ENCODE data around the gene CDC45. TPM values are rescaled to one million over a fixed set of nuclear protein-coding genes. Genes with fewer than 3 reads are reported as not detected.
A peak's percentile ranks its signal among the peaks of the same experiment; 100 is the strongest.

The CDC45 gene
- total RNA-seq, 1 donor from 2014 or later, result 50.7 TPM

GRCh38 chr22:19543970-19544708 is 64.4 kb downstream of the CDC45 start:
- Mint-ChIP-seq H3K36me3 (no peaks in the 10 kb centered on the region), H3K9me3 (no peaks in the 10 kb centered on the region), H3K27ac (peak overlapping the region; percentile 15), H3K27me3 (ENCODE audit: insufficient read depth, low read depth) (peaks cover 4% of the 10 kb centered on the region), H3K4me1 (no peaks in the 10 kb centered on the region), H3K4me3 (no peak overlapping the region)
- no peak overlapping the region for H3K4me3 ChIP-seq
- no peaks in the 10 kb centered on the region for H3K9me3 ChIP-seq (ENCODE audit: low read depth)
- H3K4me1 ChIP-seq, result peaks cover 7% of the 10 kb centered on the region
- no peak overlapping the region for H2AFZ ChIP-seq (replicated peaks)
- no peak overlapping the region for H3K9ac ChIP-seq
- TF ChIP-seq EZH2phosphoT487 (IDR thresholded peaks at IDR 0.05) (no peak), EZH2 (IDR thresholded peaks at IDR 0.05) (no peak), CTCF (IDR thresholded peaks at IDR 0.05) (no peak)
- no peaks in the 10 kb centered on the region for H3K79me2 ChIP-seq (ENCODE audit: low read depth)
- no peaks in the 10 kb centered on the region for H4K20me1 ChIP-seq (ENCODE audit: low read depth)
- no peak overlapping the region for H3K27ac ChIP-seq
- H3K36me3 ChIP-seq, result no peaks in the 10 kb centered on the region
- DNase-seq (ENCODE audit: low spot score), result no peak
- H3K27me3 ChIP-seq, result no peaks in the 10 kb centered on the region
- no peaks in the 10 kb centered on the region for H3F3A ChIP-seq (ENCODE audit: low read depth)
- H3K4me2 ChIP-seq, result no peak overlapping the region

GRCh38 chr22:19545935-19546207 is 66.2 kb downstream of the CDC45 start:
- Histone ChIP-seq H3K9ac (no peak overlapping the region), H3K79me2 (ENCODE audit: low read depth) (no peaks in the 10 kb centered on the region), H3K27me3 (no peaks in the 10 kb centered on the region), H4K20me1 (ENCODE audit: low read depth) (no peaks in the 10 kb centered on the region), H3K27ac (no peak overlapping the region), H3K36me3 (no peaks in the 10 kb centered on the region), H3K4me3 (no peak overlapping the region), H3K4me2 (no peak overlapping the region), H3F3A (ENCODE audit: low read depth) (no peaks in the 10 kb centered on the region), H3K9me3 (ENCODE audit: low read depth) (no peaks in the 10 kb centered on the region), H3K4me1 (peaks cover 7% of the 10 kb centered on the region), H2AFZ (replicated peaks) (peak overlapping the region; percentile 85)
- no peaks in the 10 kb centered on the region for H3K9me3 Mint-ChIP-seq
- TF ChIP-seq EZH2 (IDR thresholded peaks at IDR 0.05) (no peak), EZH2phosphoT487 (IDR thresholded peaks at IDR 0.05) (no peak), CTCF (IDR thresholded peaks at IDR 0.05) (no peak)
- peaks cover 4% of the 10 kb centered on the region for H3K27me3 Mint-ChIP-seq (ENCODE audit: insufficient read depth, low read depth)
- no peak overlapping the region for H3K27ac Mint-ChIP-seq
- no peak overlapping the region for H3K4me3 Mint-ChIP-seq
- H3K36me3 Mint-ChIP-seq, result no peaks in the 10 kb centered on the region
- H3K4me1 Mint-ChIP-seq, result no peaks in the 10 kb centered on the region
- no peak for DNase-seq (ENCODE audit: low spot score)

DNA sequence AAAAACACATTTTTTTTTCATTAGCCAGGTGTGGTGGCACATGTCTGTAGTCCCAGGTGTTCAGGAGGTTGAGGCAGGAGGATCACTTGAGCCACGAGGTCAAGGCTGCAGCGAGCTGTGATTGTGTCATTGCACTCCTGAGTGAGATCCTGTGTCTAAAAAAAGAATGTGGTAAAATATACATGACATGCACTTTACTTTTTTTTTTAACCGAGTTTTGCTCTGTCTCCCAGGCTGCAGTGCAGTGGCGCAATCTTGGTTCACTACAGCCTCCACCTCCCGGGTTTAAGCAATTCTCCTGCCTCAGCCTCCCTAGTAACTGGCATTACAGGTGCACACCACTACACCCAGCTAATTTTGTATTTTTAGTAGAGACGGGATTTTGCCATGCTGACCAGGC is 67.0 kb downstream of the CDC45 start:
- Mint-ChIP-seq H3K9me3 (no peaks in the 10 kb centered on the region), H3K27me3 (ENCODE audit: insufficient read depth, low read depth) (peaks cover 4% of the 10 kb centered on the region), H3K4me3 (no peak overlapping the region), H3K27ac (no peak overlapping the region), H3K36me3 (no peaks in the 10 kb centered on the region), H3K4me1 (no peaks in the 10 kb centered on the region)
- Histone ChIP-seq H3K9ac (no peak overlapping the region), H3K4me2 (no peak overlapping the region), H3F3A (ENCODE audit: low read depth) (no peaks in the 10 kb centered on the region), H3K27me3 (no peaks in the 10 kb centered on the region), H3K4me1 (peaks cover 7% of the 10 kb centered on the region), H3K27ac (no peak overlapping the region), H3K36me3 (no peaks in the 10 kb centered on the region), H3K79me2 (ENCODE audit: low read depth) (no peaks in the 10 kb centered on the region), H3K4me3 (no peak overlapping the region), H3K9me3 (ENCODE audit: low read depth) (no peaks in the 10 kb centered on the region), H2AFZ (replicated peaks) (no peak overlapping the region), H4K20me1 (ENCODE audit: low read depth) (no peaks in the 10 kb centered on the region)
- TF ChIP-seq EZH2phosphoT487 (IDR thresholded peaks at IDR 0.05) (no peak), CTCF (IDR thresholded peaks at IDR 0.05) (no peak), EZH2 (IDR thresholded peaks at IDR 0.05) (no peak)
- DNase-seq (ENCODE audit: low spot score), result no peak

Data from neural progenitor cell (in vitro differentiated cells).